Heart right ventricle (tissue), 16 donors: ENCODE measurements around the gene NRXN3. TPM values are rescaled to one million over a fixed set of nuclear protein-coding genes. Genes with fewer than 3 reads are reported as not detected.

Experiments
- ATAC-seq, 8 donors: fragments of 200-7000 bp; cut with Tn5 transposase; one replicate each; pipeline ENCODE4 v1.9.1; 2020; ENCODE audit warnings: mild to moderate bottlenecking in 8 of 8, moderate library complexity in 8 of 8, moderate number of reproducible peaks in 1 of 8
- DNase-seq, 2 donors: peaks; one replicate each; pipeline ENCODE4 v3.0.0-alpha.2; 2020
- H3K27ac ChIP-seq, 10 donors: fragments of 200-600 bp; sonication (generic) in 2 of 10; one replicate each; pipeline versions ENCODE4 v1.5.0 to v1.8.0; 2020 to 2022; ENCODE audit warnings: mild to moderate bottlenecking in 3 of 10
- H3K27me3 ChIP-seq, 7 donors: fragments of 200-600 bp; one replicate each; pipeline ENCODE4 v1.8.0; 2021 to 2022; ENCODE audit warnings: mild to moderate bottlenecking in 2 of 7
- H3K36me3 ChIP-seq, 9 donors: fragments of 200-600 bp; sonication (generic) in 1 of 9; one replicate each; pipeline versions ENCODE4 v1.5.0 to v1.8.0; 2020 to 2022; ENCODE audit warnings: mild to moderate bottlenecking in 2 of 9
- H3K4me1 ChIP-seq, 9 donors: fragments of 200-600 bp; sonication (generic) in 1 of 9; one replicate each; pipeline versions ENCODE4 v1.5.0 to v1.8.0; 2020 to 2022; ENCODE audit warnings: mild to moderate bottlenecking in 4 of 9
- H3K4me3 ChIP-seq, 10 donors: fragments of 200-600 bp; sonication (generic) in 2 of 10; one replicate each; pipeline versions ENCODE4 v1.5.0 to v1.8.0; 2020 to 2022; ENCODE audit warnings: mild to moderate bottlenecking in 7 of 10, moderate library complexity in 2 of 10
- H3K9me3 ChIP-seq, 11 donors: fragments of 200-600 bp in 10 of 11; sonication (generic) in 2 of 11; one replicate each; pipeline versions ENCODE4 v1.5.0 to v1.8.0; 2013 to 2022; ENCODE audit warnings: mild to moderate bottlenecking in 2 of 11, control low read depth in 1 of 11, moderate library complexity in 1 of 11
- WGBS, 2 donors: extraction: QIAGEN DNeasy Blood & Tissue Kit; methylation state at CpG; one replicate each; pipeline ENCODE4 v1.1.7; 2013; ENCODE audit warnings: inconsistent platforms in 1 of 2; 5-methylcytosine and 5-hydroxymethylcytosine counted together
- intact Hi-C, 10 donors: fragments of 100-400 bp; cut with DNase I; formaldehyde crosslinking; loops; one replicate each; pipeline versions ENCODE4 v1.11.1 to v1.14.2; 2022
- polyA plus RNA-seq, 2 donors: library from polyadenylated mRNA; stranded (reverse); fragments of 200-250 nt; gene quantifications; one replicate each; pipeline ENCODE4 v1.2.3, GENCODE V29; 2013
- total RNA-seq, 10 donors: library from RNA; stranded (reverse); fragmentation: NEBNext Ultra II Directional in 3 of 10; extraction: Animal tissue kit (Norgen Biotek cat#: 25700) in 3 of 10; gene quantifications; one replicate each; pipeline versions ENCODE4 v1.2.1 to v1.2.4, GENCODE V29; 2021 to 2023
- TF ChIP-seq, protein P1 (sequence below), 9 donors: fragments of 200-600 bp; sonication (generic) in 2 of 9; IDR thresholded peaks; one replicate each; pipeline versions ENCODE4 v1.5.0 to v1.8.0; 2021 to 2022; ENCODE audit warnings: antibody characterized with exemption in 9 of 9, mild to moderate bottlenecking in 5 of 9, moderate library complexity in 1 of 9
- donor health status: Arrhythmogenic right ventricular cardiomyopathy.
- donor health status: ischemic (EF 13 %, LVEDD 7.1; RV severe dilation, severe dysfunction).
- donor health status: healthy with polysubstance abuse.
- donor health status: DM: no; HTN: yes; CAD: no.
- donor health status: DM: no; HTN: no; CAD: no.
- donor health status: ischemic (EF 25% LVEDD 6.9; RV normal size, moderate dysfunction).
- donor health status: ischemic (EF 25% LVEDD 5.7; RV mildly dilated, moderate dysfunction).
- donor health status: healthy.
- donor health status: DM: yes; HTN: yes; CAD: no.
- donor health status: Ischemic cardiomyopathy.
- donor health status: ischemic (EF 35%, LVEDD 5.7; RV mildly dilated, moderate dysfunction).
- donor health status: nonischemic (EF 11% LVEDD 7.7; RV severe dilation, severe dysfunction).
- donor health status: DM: yes; HTN: yes; CAD: no.
- donor health status: PGD.
- donor health status: ischemic (EF 29% LVEDD 5.4; RV normal size, mild dysfunction).
- donor health status: nonischemic (EF 23%, LVEDD 6.1; RV moderate dilation, normal function).

The NRXN3 gene
- total and polyA plus RNA-seq, 12 donors = 0.23 to 1.8 (median 0.87) TPM

DNA sequence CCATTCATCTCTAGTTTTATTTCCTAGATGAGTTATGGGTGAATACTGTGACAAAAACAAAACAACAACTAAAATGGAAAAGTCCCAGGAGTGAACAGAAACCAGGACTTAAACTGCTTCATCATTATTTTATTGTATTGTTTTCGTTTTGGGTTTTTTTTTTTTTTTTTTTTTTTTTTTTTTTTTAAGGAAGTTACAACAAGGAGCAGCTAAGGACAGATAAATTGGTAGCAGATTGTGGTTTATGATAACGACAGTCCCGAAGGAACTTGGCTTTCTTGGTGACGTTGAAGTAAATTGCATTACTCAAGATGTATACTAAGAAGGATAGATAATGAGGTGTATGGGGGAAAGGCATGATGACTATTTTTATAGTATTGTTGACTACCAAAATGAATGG lies 866.3 kb downstream of the NRXN3 start:
- intact Hi-C loops = no loop called here
- Histone ChIP-seq H3K27ac (no peak overlapping the region), H3K36me3 (no peaks in the 10 kb centered on the region), H3K27me3 (peaks cover 0 to 6% (median 0%) of the 10 kb centered on the region in 7 donors), H3K4me1 (no peaks in the 10 kb centered on the region), H3K9me3 (peaks cover 0 to 10% (median 0%) of the 10 kb centered on the region in 11 donors), H3K4me3 (no peak overlapping the region)
- WGBS, 2 donors = 66 to 72% methylated on average over 4 of the region's 4 CpGs
- no peak for ATAC-seq
- TF ChIP-seq, protein P1, sequence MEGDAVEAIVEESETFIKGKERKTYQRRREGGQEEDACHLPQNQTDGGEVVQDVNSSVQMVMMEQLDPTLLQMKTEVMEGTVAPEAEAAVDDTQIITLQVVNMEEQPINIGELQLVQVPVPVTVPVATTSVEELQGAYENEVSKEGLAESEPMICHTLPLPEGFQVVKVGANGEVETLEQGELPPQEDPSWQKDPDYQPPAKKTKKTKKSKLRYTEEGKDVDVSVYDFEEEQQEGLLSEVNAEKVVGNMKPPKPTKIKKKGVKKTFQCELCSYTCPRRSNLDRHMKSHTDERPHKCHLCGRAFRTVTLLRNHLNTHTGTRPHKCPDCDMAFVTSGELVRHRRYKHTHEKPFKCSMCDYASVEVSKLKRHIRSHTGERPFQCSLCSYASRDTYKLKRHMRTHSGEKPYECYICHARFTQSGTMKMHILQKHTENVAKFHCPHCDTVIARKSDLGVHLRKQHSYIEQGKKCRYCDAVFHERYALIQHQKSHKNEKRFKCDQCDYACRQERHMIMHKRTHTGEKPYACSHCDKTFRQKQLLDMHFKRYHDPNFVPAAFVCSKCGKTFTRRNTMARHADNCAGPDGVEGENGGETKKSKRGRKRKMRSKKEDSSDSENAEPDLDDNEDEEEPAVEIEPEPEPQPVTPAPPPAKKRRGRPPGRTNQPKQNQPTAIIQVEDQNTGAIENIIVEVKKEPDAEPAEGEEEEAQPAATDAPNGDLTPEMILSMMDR (IDR thresholded peaks at IDR 0.05) = no peak
- DNase-seq = no peak

DNA sequence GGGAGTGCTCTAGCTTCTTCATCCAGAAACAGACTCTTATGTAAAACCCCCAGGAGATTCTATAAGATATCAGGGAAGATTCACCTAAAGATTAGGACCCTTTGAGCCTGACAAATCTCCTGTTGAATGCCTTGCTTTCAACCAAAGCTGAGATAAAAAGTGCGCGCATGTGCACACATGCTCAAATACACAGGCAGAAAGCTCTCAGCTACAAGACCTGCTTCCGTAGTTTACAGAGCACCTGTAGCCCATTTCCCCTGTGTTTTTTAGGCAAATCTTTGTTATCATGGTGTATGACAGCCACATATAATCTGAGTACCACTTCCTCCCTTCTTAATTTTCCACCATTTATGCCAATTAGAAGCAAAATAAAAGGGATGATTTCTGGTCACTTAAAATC lies 866.9 kb downstream of the NRXN3 start:
- intact Hi-C loops = no loop called here
- DNase-seq (no peak), ATAC-seq (no peak)
- H3K27me3 ChIP-seq = peaks cover 0 to 2% (median 0%) of the 10 kb centered on the region in 7 donors
- H3K9me3 ChIP-seq = peaks cover 0 to 10% (median 0%) of the 10 kb centered on the region in 11 donors
- 82 to 89% methylated on average over 3 of the region's 3 CpGs for WGBS, 2 donors
- H3K4me1 ChIP-seq = no peaks in the 10 kb centered on the region
- no peaks in the 10 kb centered on the region for H3K36me3 ChIP-seq
- TF ChIP-seq, protein P1 (IDR thresholded peaks at IDR 0.05) = no peak
- no peak overlapping the region for H3K27ac ChIP-seq
- H3K4me3 ChIP-seq = no peak overlapping the region

DNA sequence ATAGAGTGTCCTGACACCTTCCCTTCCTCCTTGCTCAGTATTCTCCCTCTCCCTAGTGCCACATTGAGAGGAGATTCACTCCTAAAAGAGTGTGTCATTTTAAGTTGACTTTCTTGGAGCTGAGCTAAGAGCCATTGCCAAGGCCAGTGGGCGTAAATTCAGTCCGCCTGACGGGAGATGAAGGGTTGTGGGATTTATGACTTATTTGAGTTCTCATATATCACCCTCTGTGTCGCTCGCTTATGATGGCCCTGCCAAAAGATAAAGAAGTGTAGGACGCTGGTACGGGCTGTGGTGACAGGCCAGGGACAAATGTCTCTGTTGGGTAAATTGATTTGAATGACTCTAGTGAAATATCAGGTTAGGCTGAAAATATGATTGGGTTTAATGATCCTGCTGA lies 867.4 kb downstream of the NRXN3 start:
- Histone ChIP-seq H3K4me3 (no peak overlapping the region), H3K27ac (no peak overlapping the region), H3K9me3 (peaks cover 0 to 10% (median 0%) of the 10 kb centered on the region in 11 donors), H3K36me3 (no peaks in the 10 kb centered on the region), H3K27me3 (no peaks in the 10 kb centered on the region), H3K4me1 (no peaks in the 10 kb centered on the region)
- ATAC-seq (no peak), DNase-seq (no peak)
- WGBS, 2 donors = 64 to 65% methylated on average over 7 of the region's 7 CpGs
- intact Hi-C loops = no loop called here
- TF ChIP-seq, protein P1 (IDR thresholded peaks at IDR 0.05) = no peak

DNA sequence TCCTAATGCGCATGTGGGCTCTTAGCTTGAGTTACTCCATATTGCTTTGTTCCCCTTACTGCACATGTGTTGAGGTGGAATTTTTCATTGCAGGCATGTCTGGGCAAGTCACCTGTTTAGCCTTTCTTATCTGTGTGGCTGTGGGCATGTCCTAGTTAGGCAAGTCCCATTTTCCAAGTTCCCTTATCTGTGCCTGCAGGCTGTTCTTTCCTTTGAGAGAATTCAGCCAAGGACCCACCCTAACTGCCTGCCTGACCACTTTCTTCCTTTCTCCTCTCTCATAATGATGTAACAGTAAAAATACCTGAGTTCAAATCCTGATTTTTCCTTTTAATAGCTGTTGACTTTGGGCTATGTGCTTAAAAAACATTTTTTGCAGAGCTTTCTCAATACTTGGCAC lies 870.6 kb downstream of the NRXN3 start:
- 88 to 100% methylated on average over 1 of the region's 1 CpG for WGBS, 2 donors
- no peak overlapping the region for H3K27ac ChIP-seq
- DNase-seq (no peak), ATAC-seq (no peak)
- H3K36me3 ChIP-seq = no peaks in the 10 kb centered on the region
- H3K27me3 ChIP-seq = no peaks in the 10 kb centered on the region
- TF ChIP-seq, protein P1 (IDR thresholded peaks at IDR 0.05) = no peak
- intact Hi-C loops = no loop called here
- no peak overlapping the region for H3K4me3 ChIP-seq
- H3K4me1 ChIP-seq = no peaks in the 10 kb centered on the region
- peaks cover 0 to 10% (median 0%) of the 10 kb centered on the region in 11 donors for H3K9me3 ChIP-seq
